OCI-LY3 (cell line): ENCODE measurements around the gene FAM181A.

Source experiments
- H2AFZ ChIP-seq: fragments of 200-600, 300-600 bp; shearing (Covaris generic); 2 replicates; pipeline ENCODE4 v1.6.0; 2014; ENCODE audit warnings: antibody characterized with exemption, low read depth, low read length
- H3K27ac ChIP-seq: fragments of 200-600, 300-600 bp; sonication (generic); 2 replicates; pipeline ENCODE4 v1.5.1; 2014; ENCODE audit warnings: mild to moderate bottlenecking, low read length, moderate library complexity, mixed read lengths
- H3K27me3 ChIP-seq: fragments of 200-600, 300-600 bp; sonication (generic); 2 replicates; pipeline ENCODE4 v1.6.1; 2014; ENCODE audit warnings: low read depth, low read length, mixed read lengths
- H3K36me3 ChIP-seq: fragments of 200-600, 300-600 bp; sonication (generic); replicated peaks from 2 replicates; pipeline ENCODE3; 2014; ENCODE audit warnings: low read depth, low read length, mixed read lengths
- H3K4me1 ChIP-seq: fragments of 300-600, 200-600 bp; sonication (generic); 2 replicates; pipeline ENCODE4 v1.6.1; 2014; ENCODE audit warnings: low read length, mixed read lengths
- H3K4me2 ChIP-seq: fragments of 200-600, 300-600 bp; sonication (generic); 2 replicates; pipeline ENCODE4 v1.6.1; 2014; ENCODE audit warnings: low read length, mixed read lengths
- H3K4me3 ChIP-seq: fragments of 300-600, 200-600 bp; sonication (generic); 2 replicates; pipeline ENCODE4 v1.5.1; 2014; ENCODE audit warnings: antibody characterized with exemption, mild to moderate bottlenecking, low read length, moderate library complexity
- H3K79me2 ChIP-seq: fragments of 300-600, 200-600 bp; shearing (Covaris generic); 2 replicates; pipeline ENCODE4 v1.6.1; 2014; ENCODE audit warnings: mild to moderate bottlenecking, low read length, mixed read lengths
- H3K9ac ChIP-seq: fragments of 300-600, 200-600 bp; shearing (Covaris generic); 2 replicates; pipeline ENCODE4 v1.6.0; 2014; ENCODE audit warnings: mild to moderate bottlenecking, low read length, moderate library complexity
- H3K9me3 ChIP-seq: fragments of 200-600, 300-600 bp; shearing (Covaris generic); 2 replicates; pipeline ENCODE4 v1.6.1; 2014; ENCODE audit warnings: low read length, mixed read lengths; ENCODE audit not compliant: insufficient read depth
- H4K20me1 ChIP-seq: fragments of 200-600, 300-600 bp; sonication (generic); 2 replicates; pipeline ENCODE4 v1.6.1; 2016; ENCODE audit warnings: low read length, mixed read lengths; ENCODE audit not compliant: insufficient read depth
- CTCF ChIP-seq: fragments of 200-600, 300-600 bp; sonication (generic); IDR thresholded peaks from 2 replicates; pipeline ENCODE4 v1.5.1; 2014; ENCODE audit warnings: antibody characterized with exemption, low read length, low read depth
- EZH2phosphoT487 ChIP-seq: fragments of 200-600 bp; shearing (Covaris generic); IDR thresholded peaks from 2 replicates; pipeline ENCODE4 v1.6.1; 2018; ENCODE audit warnings: antibody characterized with exemption, mixed run types, low read depth

Gene FAM181A

GRCh38 chr14:93905623-93906022 lies 21.5 kb upstream of the FAM181A start:
- Histone ChIP-seq H3K9me3 (no peaks in the 10 kb centered on the region), H3K9ac (no peak overlapping the region), H3K27me3 (peaks cover 15% of the 10 kb centered on the region), H2AFZ (no peak overlapping the region), H4K20me1 (no peaks in the 10 kb centered on the region), H3K4me1 (peaks cover 2% of the 10 kb centered on the region; the same call in 1 of the 2 replicates), H3K4me2 (no peak overlapping the region), H3K27ac (no peak overlapping the region), H3K79me2 (no peaks in the 10 kb centered on the region), H3K36me3 (no peaks in the 10 kb centered on the region), H3K4me3 (no peak overlapping the region)
- TF ChIP-seq CTCF (no peak), EZH2phosphoT487 (no peak)

- no peaks in the 10 kb centered on the region for H3K9me3 ChIP-seq
- H3K4me2 ChIP-seq = peak overlapping the region; percentile 53
- H3K27ac ChIP-seq = no peak overlapping the region
- peaks cover 15% of the 10 kb centered on the region for H3K27me3 ChIP-seq
- peaks cover 2% of the 10 kb centered on the region; the same call in 1 of the 2 replicates for H3K4me1 ChIP-seq
- H4K20me1 ChIP-seq = no peaks in the 10 kb centered on the region
- H3K4me3 ChIP-seq = no peak overlapping the region
- no peaks in the 10 kb centered on the region for H3K79me2 ChIP-seq
- peak overlapping the region; percentile 94 for H2AFZ ChIP-seq
- H3K9ac ChIP-seq = peak overlapping the region; percentile 12; the same call in 1 of the 2 replicates
- TF ChIP-seq CTCF = peak; percentile 89
- no peak for TF ChIP-seq EZH2phosphoT487
- no peaks in the 10 kb centered on the region for H3K36me3 ChIP-seq
These were observed 20.5 kb upstream of the FAM181A start for GRCh38 chr14:93906341-93907329.

GRCh38 chr14:93909429-93910128 lies 17.6 kb upstream of the FAM181A start:
- Histone ChIP-seq H3K4me3 (no peak overlapping the region), H3K9me3 (no peaks in the 10 kb centered on the region), H3K27me3 (peaks cover 7% of the 10 kb centered on the region), H2AFZ (no peak overlapping the region), H3K79me2 (no peaks in the 10 kb centered on the region), H3K4me1 (peaks cover 2% of the 10 kb centered on the region; the same call in 1 of the 2 replicates), H3K4me2 (no peak overlapping the region), H3K36me3 (no peaks in the 10 kb centered on the region), H3K9ac (no peak overlapping the region), H3K27ac (no peak overlapping the region), H4K20me1 (no peaks in the 10 kb centered on the region)
- TF ChIP-seq EZH2phosphoT487 = no peak
- no peak for TF ChIP-seq CTCF
